ENCODE measurements around the gene DBF4B.

DBF4B gene

DNA sequence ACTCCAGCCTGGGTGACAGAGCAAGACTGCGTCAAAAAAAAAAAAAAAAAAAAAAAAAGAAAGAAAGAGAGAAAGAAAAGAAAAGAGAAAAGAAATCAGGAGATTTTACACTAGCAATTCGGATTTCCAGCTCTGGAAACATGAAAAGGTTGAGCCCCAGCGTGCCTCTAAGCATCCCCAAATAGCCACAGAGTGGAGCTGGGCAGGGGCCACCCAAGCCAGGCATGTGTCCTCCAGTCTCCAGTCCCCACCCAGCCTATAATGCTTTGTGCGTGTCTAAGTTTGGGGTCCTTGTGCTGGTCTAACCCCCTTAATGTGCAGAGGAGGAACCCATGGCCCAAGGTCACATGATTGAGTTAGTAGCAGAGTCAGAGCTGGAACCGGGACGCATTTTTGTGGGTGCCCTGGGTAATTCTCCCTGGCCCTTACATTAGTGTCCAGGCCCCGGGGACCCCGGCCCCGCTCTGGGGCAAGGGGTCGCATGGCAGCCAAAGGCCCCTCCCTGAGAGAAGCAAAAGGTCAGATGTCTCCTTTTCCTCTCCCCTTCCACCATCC lies 70.3 kb downstream of the DBF4B start:
- no peak for DNase-seq (ENCODE audit: low read depth)
- TF ChIP-seq, protein P1, sequence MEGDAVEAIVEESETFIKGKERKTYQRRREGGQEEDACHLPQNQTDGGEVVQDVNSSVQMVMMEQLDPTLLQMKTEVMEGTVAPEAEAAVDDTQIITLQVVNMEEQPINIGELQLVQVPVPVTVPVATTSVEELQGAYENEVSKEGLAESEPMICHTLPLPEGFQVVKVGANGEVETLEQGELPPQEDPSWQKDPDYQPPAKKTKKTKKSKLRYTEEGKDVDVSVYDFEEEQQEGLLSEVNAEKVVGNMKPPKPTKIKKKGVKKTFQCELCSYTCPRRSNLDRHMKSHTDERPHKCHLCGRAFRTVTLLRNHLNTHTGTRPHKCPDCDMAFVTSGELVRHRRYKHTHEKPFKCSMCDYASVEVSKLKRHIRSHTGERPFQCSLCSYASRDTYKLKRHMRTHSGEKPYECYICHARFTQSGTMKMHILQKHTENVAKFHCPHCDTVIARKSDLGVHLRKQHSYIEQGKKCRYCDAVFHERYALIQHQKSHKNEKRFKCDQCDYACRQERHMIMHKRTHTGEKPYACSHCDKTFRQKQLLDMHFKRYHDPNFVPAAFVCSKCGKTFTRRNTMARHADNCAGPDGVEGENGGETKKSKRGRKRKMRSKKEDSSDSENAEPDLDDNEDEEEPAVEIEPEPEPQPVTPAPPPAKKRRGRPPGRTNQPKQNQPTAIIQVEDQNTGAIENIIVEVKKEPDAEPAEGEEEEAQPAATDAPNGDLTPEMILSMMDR (conservative IDR thresholded peaks at IDR 0.05; ENCODE audit: control insufficient read depth, insufficient read depth, low read depth, low read length) = no peak
- H3K4me3 ChIP-seq (ENCODE audit: control insufficient read depth, low read depth, low read length) = no peak overlapping the region

DNA sequence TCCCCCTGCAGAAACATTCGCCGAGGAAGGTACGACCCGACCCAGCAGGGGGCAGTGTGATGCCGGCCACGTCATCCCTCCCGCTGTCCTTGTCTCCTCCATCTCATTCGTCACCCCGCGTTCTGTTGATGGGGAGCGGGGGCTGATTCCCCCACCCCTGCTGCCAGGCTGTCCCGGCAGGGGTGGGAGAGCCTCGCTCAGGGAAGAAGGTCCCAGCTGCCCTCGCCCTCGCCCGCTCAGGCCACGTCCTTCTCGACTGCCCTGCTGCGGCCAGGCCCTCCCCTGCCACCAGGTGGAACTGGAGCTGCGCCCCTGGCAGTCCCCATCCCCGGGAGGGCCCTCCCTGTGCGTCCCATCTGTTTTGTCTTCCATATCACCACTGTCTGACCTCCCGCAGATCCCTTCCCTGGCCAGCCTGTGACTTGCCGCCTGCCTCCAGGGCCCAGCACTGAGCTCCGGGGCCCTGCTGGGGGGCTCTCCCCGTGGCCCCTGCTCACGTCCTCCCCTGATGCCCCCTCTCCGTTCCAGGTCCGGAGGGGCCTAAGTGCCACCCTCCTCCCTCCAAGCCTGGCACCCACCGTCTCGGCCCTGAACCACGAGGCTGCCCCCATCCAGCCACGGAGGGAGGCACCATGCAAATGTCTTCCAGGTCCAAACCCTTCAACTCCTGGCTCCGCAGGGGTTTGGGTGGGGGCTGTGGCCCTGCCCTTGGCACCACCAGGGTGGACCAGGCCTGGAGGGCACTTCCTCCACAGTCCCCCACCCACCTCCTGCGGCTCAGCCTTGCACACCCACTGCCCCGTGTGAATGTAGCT lies 71.0 kb downstream of the DBF4B start:
- TF ChIP-seq, protein P1 (conservative IDR thresholded peaks at IDR 0.05; ENCODE audit: control insufficient read depth, insufficient read depth, low read depth, low read length) = peak; percentile 71
- peak; percentile 71 for DNase-seq (ENCODE audit: low read depth)
- peak overlapping the region; percentile 42 for H3K4me3 ChIP-seq (ENCODE audit: control insufficient read depth, low read depth, low read length)

DNA sequence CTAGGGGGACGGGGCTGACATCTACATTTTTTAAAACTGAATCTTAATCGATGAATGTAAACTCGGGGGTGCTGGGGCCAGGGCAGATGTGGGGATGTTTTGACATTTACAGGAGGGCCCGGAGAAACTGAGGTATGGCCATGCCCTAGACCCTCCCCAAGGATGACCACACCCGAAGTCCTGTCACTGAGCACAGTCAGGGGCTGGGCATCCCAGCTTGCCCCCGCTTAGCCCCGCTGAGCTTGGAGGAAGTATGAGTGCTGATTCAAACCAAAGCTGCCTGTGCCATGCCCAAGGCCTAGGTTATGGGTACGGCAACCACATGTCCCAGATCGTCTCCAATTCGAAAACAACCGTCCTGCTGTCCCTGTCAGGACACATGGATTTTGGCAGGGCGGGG lies 71.7 kb downstream of the DBF4B start:
- no peak overlapping the region for H3K4me3 ChIP-seq (ENCODE audit: control insufficient read depth, low read depth, low read length)

DNA sequence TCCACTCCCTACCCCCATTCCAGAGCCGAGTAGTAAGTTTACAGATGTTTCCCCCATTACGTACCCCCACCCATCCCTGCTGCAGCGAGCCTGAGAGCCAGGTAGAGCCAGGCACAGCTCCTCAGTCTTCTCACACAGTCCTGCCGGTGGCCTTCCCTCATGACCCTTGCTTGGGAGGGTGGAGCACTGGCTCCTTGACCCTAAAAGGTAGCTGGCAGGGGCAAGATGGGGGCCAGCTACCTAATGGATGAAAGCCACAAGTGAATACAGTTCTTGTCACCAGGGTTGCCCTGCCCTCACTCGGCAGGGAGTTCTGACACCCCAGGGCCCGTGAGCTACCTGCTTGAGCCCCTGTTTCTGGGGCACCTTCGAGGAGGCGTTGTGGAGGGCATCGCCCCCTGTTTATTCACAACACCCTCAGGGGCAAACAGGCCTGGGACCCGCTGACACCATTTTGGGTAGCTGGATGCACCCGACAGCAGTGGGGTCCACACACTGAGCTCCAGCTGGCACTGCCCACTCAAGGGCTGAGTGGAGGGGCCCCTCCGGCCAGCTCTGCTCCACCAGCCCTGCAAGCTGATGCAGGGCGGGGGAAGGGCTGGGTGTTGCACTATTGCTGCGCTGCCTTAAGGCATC lies 72.5 kb downstream of the DBF4B start:
- H3K4me3 ChIP-seq (ENCODE audit: control insufficient read depth, low read depth, low read length) = no peak overlapping the region
- TF ChIP-seq, protein P1 (conservative IDR thresholded peaks at IDR 0.05; ENCODE audit: control insufficient read depth, insufficient read depth, low read depth, low read length) = no peak
- no peak for DNase-seq (ENCODE audit: low read depth)

More for the DNA sequence above, 71.7 kb downstream of the DBF4B start:
- no peak for DNase-seq (ENCODE audit: low read depth)
- TF ChIP-seq, protein P1 (conservative IDR thresholded peaks at IDR 0.05; ENCODE audit: control insufficient read depth, insufficient read depth, low read depth, low read length) = no peak

DNA sequence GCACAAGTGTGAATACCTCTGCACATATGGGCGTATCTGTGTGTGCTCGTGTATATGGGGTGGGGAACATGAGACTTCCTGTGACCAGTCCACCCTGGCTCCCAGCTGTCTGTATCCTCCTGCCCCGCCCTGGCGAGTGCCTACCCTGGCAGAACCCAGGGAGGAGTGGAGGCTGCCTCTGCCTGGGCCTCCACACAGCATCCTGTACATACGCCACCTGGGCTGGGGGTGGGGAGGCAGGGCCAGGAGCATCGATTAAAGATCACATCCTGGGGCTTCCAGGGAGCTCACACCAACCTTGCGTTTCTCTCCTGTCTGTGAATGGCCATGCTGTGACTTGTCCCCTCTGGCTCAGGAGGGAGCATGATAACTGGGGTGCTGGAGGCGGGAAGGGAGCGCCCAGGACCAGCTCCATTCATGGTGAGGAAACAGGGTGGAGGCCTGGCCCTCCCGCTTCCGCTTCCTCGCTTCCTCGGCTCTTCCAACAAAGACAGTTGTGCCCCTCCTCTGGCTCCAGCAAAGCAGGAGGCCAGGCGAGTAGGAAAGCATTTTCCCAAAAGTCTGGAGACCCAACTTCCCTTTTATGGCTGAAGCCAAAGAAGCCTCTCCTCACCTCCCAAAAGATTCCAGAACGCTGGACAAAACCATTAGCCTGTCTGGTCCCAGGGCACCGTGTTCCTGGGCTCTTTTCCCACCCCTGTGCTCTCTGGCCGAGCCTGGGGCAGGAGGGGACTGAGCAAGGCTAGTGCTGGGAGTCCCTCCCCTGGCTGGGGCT lies 73.3 kb downstream of the DBF4B start:
- no peak for DNase-seq (ENCODE audit: low read depth)
- TF ChIP-seq, protein P1 (conservative IDR thresholded peaks at IDR 0.05; ENCODE audit: control insufficient read depth, insufficient read depth, low read depth, low read length) = no peak
- no peak overlapping the region for H3K4me3 ChIP-seq (ENCODE audit: control insufficient read depth, low read depth, low read length)

DNA sequence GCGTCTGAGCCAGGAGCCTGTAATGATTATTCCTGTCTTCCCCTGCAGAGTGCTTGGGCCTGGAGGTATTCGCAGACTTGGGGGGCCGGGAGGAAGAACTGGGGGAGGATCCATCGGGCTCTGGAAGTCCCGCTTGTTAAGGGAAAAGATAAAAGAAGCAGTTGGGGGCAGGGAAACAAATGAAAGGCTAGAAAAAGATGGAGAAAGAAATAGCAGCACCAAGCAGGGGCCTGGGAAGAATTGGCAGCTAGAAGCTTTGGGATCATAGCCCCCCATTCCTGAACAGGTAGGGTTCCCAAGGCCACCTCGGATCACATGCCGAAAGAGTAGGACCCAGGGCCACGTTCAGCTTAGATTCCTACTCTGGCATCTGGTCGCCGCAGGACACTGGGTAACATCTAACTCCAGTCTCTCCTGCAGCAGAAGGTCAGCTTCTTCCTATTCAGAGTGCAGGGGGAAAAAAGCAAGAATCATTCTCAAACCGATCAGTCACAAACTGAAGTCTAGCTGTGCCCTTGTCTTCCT lies 73.9 kb downstream of the DBF4B start:
- TF ChIP-seq, protein P1 (conservative IDR thresholded peaks at IDR 0.05; ENCODE audit: control insufficient read depth, insufficient read depth, low read depth, low read length) = no peak
- no peak overlapping the region for H3K4me3 ChIP-seq (ENCODE audit: control insufficient read depth, low read depth, low read length)
- no peak for DNase-seq (ENCODE audit: low read depth)

Data from fibroblast of mammary gland (primary cell).